Ishikawa (cell line): ENCODE results near the gene MPDZ.

ENCODE experiments used
- CEBPB ChIP-seq: IDR thresholded peaks from 2 replicates; pipeline ENCODE4 v1.6.1; 2012
- CREB1 ChIP-seq: IDR thresholded peaks from 2 replicates; pipeline ENCODE4 v1.6.1; 2012; ENCODE audit warnings: low read depth
- EGR1 ChIP-seq: IDR thresholded peaks from 2 replicates; pipeline ENCODE4 v1.6.1; 2012
- EP300 ChIP-seq: IDR thresholded peaks from 2 replicates; pipeline ENCODE4 v1.6.1; 2012; ENCODE audit warnings: borderline replicate concordance
- FOXM1 ChIP-seq: IDR thresholded peaks from 2 replicates; pipeline ENCODE4 v1.6.1; 2012; ENCODE audit warnings: low read depth, borderline replicate concordance
- NFIC ChIP-seq: IDR thresholded peaks from 2 replicates; pipeline ENCODE4 v1.6.1; 2012
- RAD21 ChIP-seq: IDR thresholded peaks from 2 replicates; pipeline ENCODE4 v1.6.1; 2012; ENCODE audit warnings: low read depth
- TAF1 ChIP-seq: IDR thresholded peaks from 2 replicates; pipeline ENCODE4 v1.6.1; 2012; ENCODE audit warnings: low read depth, mild to moderate bottlenecking
- TCF12 ChIP-seq: IDR thresholded peaks from 2 replicates; pipeline ENCODE4 v1.6.1; 2012; ENCODE audit warnings: low read depth
- TEAD4 ChIP-seq: IDR thresholded peaks from 2 replicates; pipeline ENCODE4 v1.6.1; 2012
- YY1 ChIP-seq: IDR thresholded peaks from 2 replicates; pipeline ENCODE4 v1.6.1; 2012; ENCODE audit warnings: low read depth
- TF ChIP-seq, protein P1 (sequence below): IDR thresholded peaks from 2 replicates; pipeline ENCODE4 v1.6.1; 2012; ENCODE audit warnings: low read depth, mild to moderate bottlenecking
- TF ChIP-seq, protein P2 (sequence below): IDR thresholded peaks from 2 replicates; pipeline ENCODE4 v1.6.1; 2012

DNA sequence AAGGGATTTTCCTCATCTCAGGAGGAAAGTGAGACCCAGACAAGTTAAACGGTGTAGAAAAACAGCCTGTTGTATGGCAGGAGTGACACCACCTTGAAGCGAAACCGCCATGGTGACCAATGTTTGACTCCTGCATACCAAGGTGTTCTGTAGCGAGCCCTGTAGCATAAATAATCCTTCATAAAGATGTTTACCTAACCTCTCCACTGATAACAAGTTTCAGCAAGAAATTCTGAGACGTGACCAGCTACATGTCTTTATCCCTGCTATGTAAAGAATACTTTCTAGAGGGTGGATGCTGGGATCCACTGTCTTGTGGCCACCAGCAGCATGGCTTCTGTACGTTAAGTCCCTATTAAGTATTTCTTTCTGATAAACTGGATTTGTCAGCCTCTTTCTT lies 148.1 kb downstream of the MPDZ start:
- TF ChIP-seq TCF12 (no peak), CEBPB (no peak), RAD21 (no peak), TAF1 (no peak), FOXM1 (no peak), CREB1 (no peak), EP300 (no peak), EGR1 (no peak), YY1 (no peak), TEAD4 (no peak), NFIC (no peak)
- TF ChIP-seq, protein P1, sequence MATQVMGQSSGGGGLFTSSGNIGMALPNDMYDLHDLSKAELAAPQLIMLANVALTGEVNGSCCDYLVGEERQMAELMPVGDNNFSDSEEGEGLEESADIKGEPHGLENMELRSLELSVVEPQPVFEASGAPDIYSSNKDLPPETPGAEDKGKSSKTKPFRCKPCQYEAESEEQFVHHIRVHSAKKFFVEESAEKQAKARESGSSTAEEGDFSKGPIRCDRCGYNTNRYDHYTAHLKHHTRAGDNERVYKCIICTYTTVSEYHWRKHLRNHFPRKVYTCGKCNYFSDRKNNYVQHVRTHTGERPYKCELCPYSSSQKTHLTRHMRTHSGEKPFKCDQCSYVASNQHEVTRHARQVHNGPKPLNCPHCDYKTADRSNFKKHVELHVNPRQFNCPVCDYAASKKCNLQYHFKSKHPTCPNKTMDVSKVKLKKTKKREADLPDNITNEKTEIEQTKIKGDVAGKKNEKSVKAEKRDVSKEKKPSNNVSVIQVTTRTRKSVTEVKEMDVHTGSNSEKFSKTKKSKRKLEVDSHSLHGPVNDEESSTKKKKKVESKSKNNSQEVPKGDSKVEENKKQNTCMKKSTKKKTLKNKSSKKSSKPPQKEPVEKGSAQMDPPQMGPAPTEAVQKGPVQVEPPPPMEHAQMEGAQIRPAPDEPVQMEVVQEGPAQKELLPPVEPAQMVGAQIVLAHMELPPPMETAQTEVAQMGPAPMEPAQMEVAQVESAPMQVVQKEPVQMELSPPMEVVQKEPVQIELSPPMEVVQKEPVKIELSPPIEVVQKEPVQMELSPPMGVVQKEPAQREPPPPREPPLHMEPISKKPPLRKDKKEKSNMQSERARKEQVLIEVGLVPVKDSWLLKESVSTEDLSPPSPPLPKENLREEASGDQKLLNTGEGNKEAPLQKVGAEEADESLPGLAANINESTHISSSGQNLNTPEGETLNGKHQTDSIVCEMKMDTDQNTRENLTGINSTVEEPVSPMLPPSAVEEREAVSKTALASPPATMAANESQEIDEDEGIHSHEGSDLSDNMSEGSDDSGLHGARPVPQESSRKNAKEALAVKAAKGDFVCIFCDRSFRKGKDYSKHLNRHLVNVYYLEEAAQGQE: no peak
- TF ChIP-seq, protein P2, sequence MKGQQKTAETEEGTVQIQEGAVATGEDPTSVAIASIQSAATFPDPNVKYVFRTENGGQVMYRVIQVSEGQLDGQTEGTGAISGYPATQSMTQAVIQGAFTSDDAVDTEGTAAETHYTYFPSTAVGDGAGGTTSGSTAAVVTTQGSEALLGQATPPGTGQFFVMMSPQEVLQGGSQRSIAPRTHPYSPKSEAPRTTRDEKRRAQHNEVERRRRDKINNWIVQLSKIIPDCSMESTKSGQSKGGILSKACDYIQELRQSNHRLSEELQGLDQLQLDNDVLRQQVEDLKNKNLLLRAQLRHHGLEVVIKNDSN: no peak
